ENCODE measurements around the gene CCDC39. TPM values are rescaled to one million over a fixed set of nuclear protein-coding genes. Genes with fewer than 3 reads are reported as not detected.

The CCDC39 gene
- total RNA-seq, 1 donor from 2014 or later, result not detected

GRCh38 chr3:180678231-180678630 is 1.1 kb downstream of the CCDC39 start:
- no peak for TF ChIP-seq CTCF (conservative IDR thresholded peaks at IDR 0.05; ENCODE audit: low read depth, low read length)
- DNase-seq (ENCODE audit: low read depth), result no peak
- no peak overlapping the region for H3K4me3 ChIP-seq (ENCODE audit: low read depth, low read length)

- H3K4me3 ChIP-seq (ENCODE audit: low read depth, low read length), result no peak overlapping the region
- no peak for TF ChIP-seq CTCF (conservative IDR thresholded peaks at IDR 0.05; ENCODE audit: low read depth, low read length)
- DNase-seq (ENCODE audit: low read depth), result no peak
These were observed 17.8 kb downstream of the CCDC39 start for GRCh38 chr3:180661444-180661843.

- no peak overlapping the region for H3K4me3 ChIP-seq (ENCODE audit: low read depth, low read length)
- no peak for DNase-seq (ENCODE audit: low read depth)
- no peak for TF ChIP-seq CTCF (conservative IDR thresholded peaks at IDR 0.05; ENCODE audit: low read depth, low read length)
These were observed 22.2 kb downstream of the CCDC39 start for GRCh38 chr3:180657094-180657493.

GRCh38 chr3:180656406-180656805 is 22.9 kb downstream of the CCDC39 start:
- H3K4me3 ChIP-seq (ENCODE audit: low read depth, low read length), result no peak overlapping the region
- no peak for TF ChIP-seq CTCF (conservative IDR thresholded peaks at IDR 0.05; ENCODE audit: low read depth, low read length)
- no peak for DNase-seq (ENCODE audit: low read depth)

GRCh38 chr3:180646187-180646790 is 33.0 kb downstream of the CCDC39 start:
- DNase-seq (ENCODE audit: low read depth), result no peak
- peak; percentile 45 for TF ChIP-seq CTCF (conservative IDR thresholded peaks at IDR 0.05; ENCODE audit: low read depth, low read length)
- H3K4me3 ChIP-seq (ENCODE audit: low read depth, low read length), result no peak overlapping the region

- TF ChIP-seq CTCF (conservative IDR thresholded peaks at IDR 0.05; ENCODE audit: low read depth, low read length), result no peak
- no peak overlapping the region for H3K4me3 ChIP-seq (ENCODE audit: low read depth, low read length)
- no peak for DNase-seq (ENCODE audit: low read depth)
These were observed 38.3 kb downstream of the CCDC39 start for GRCh38 chr3:180640987-180641386.

- no peak for DNase-seq (ENCODE audit: low read depth)
- no peak overlapping the region for H3K4me3 ChIP-seq (ENCODE audit: low read depth, low read length)
- TF ChIP-seq CTCF (conservative IDR thresholded peaks at IDR 0.05; ENCODE audit: low read depth, low read length), result peak; percentile 16
These were observed 45.6 kb downstream of the CCDC39 start for GRCh38 chr3:180633722-180634121.

Measured in epithelial cell of proximal tubule (primary cell).